GM13976 (cell line): ENCODE data around the gene PPIF.
A peak's percentile ranks its signal among the peaks of the same experiment; 100 is the strongest.

Experiments used
- DNase-seq: peaks from one replicate; pipeline ENCODE4 v3.0.0; 2012; ENCODE audit warnings: low spot score
- in situ Hi-C: fragments of 300-500 bp; cut with MboI; formaldehyde crosslinking; loops from one replicate; pipeline ENCODE4 v1.12.0; 2022; ENCODE audit warnings: low sequenced_read_pairs, mixed read lengths, inconsistent platforms; ENCODE audit not compliant: unreplicated experiment
- TF ChIP-seq, protein P1 (sequence below): IDR thresholded peaks from 2 replicates; pipeline ENCODE4 v1.5.1; 2012; ENCODE audit warnings: borderline replicate concordance, mild to moderate bottlenecking; ENCODE audit not compliant: insufficient read depth; ENCODE audit errors: extremely low read depth, missing control alignments, control extremely low read depth

PPIF gene

DNA sequence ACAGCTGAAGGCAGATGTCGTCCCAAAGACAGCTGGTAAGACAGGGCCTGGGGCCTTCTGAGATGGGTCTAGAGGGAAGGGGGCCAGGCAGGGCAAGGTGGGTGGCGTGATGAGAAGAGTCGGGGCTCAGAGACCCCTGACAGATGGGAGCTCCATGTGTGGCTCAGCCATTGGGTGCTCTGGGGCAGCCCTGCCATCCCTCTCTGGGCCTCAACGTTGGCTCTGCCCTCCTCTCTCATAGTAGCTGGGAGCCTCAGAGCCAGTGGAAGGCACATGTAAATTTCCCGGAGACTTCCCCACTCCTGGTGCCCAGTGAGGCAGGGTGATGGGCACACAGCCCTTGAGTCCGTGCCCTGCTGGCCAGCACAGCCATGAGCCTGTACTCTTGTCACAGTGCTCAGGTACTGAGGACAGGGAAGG, 1.8 kb downstream of the PPIF start:
- in situ Hi-C loops, result no loop called here
- DNase-seq, result peak; percentile 8
- TF ChIP-seq, protein P1, sequence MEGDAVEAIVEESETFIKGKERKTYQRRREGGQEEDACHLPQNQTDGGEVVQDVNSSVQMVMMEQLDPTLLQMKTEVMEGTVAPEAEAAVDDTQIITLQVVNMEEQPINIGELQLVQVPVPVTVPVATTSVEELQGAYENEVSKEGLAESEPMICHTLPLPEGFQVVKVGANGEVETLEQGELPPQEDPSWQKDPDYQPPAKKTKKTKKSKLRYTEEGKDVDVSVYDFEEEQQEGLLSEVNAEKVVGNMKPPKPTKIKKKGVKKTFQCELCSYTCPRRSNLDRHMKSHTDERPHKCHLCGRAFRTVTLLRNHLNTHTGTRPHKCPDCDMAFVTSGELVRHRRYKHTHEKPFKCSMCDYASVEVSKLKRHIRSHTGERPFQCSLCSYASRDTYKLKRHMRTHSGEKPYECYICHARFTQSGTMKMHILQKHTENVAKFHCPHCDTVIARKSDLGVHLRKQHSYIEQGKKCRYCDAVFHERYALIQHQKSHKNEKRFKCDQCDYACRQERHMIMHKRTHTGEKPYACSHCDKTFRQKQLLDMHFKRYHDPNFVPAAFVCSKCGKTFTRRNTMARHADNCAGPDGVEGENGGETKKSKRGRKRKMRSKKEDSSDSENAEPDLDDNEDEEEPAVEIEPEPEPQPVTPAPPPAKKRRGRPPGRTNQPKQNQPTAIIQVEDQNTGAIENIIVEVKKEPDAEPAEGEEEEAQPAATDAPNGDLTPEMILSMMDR, result no peak

DNA sequence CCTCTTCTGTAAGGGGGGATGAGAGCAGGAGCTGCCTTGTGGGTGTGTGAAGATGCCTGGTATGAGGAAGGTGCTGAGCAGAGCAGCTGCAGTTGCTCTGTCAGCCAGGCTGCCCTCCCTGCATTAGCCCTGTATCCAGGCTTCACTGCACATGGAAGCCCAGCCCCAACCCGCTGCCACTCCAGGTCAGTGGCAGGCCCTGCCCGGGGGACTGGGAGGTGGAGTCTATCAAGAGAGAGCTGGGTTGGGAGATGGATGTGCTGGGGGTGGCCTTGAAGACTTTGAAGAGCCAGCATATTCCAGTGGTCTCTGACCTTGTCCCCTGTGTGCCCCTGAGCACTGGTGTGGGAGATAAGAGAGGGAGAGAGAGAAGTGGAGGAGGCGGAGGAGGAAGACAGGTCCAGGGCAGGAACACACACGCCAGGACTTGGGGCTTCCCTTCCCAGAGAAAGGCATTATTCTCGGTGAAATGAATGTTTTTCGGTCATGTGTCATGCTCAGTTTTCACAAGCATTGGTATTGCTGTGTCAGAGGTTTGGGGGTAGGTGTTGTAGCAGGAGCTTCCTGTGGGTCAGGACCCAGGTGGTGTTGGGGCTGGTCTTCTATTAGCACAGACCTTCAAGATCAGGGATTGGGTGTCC, 2.6 kb downstream of the PPIF start:
- in situ Hi-C loops, result no loop called here
- DNase-seq, result peak; percentile 12
- TF ChIP-seq, protein P1, result no peak

DNA sequence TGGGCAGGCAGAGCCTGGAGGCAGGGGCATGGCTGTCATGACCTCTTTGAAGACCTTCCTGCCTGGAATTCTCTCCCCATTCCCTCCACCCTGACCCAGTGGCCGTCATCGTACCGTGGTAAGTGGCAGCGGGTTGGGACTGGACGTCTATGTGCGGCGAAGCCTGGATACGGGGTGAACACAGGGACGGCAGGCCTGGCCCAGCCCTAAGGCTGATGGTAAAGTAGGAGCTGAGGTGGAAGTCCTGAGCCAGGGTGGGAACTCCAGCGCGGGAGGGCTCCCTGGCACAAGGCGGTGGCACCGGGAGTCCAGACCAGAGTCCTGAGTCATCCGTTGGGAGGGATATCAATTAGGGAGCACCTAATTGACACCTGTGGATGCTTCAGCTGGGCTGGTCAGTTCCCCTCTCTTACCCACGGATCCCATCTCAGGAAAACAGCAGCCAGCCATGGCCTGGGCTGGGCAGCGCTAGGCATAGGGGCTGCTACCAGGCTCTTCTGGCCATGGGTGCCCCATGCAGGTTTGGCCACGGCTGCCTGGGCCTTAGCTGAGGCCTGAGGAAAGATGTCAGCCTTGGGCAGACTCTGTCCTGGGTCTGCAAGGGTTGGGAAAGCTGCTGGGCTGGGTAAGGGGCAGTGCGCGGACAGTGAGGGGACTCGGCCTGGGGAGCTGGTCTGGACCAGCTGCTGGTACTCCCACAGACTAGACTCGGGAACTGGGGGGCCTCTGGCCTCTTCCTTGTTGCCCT, 3.3 kb downstream of the PPIF start:
- TF ChIP-seq, protein P1, result no peak
- in situ Hi-C loops, result no loop called here

DNA sequence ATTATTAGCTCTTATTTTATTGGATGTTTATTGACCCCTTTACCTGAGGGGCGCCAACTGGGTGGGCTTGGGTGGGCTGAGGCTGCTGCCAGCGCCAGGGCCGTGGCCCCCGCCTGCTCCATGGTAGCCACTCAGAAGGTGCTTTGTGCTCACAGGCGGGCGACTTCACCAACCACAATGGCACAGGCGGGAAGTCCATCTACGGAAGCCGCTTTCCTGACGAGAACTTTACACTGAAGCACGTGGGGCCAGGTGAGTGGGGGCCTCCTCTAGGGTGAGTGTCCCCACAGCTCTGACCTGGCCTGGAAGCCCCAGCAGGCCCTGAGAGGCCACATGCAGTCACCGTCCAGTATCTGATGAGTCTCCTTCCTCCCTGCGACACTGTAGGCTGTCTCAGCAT, 4.1 kb downstream of the PPIF start:
- DNase-seq, result peak; percentile 7
- in situ Hi-C loops, result no loop called here
- TF ChIP-seq, protein P1, result no peak

More for the DNA sequence above, 3.3 kb downstream of the PPIF start:
- DNase-seq, result peak; percentile 9

DNA sequence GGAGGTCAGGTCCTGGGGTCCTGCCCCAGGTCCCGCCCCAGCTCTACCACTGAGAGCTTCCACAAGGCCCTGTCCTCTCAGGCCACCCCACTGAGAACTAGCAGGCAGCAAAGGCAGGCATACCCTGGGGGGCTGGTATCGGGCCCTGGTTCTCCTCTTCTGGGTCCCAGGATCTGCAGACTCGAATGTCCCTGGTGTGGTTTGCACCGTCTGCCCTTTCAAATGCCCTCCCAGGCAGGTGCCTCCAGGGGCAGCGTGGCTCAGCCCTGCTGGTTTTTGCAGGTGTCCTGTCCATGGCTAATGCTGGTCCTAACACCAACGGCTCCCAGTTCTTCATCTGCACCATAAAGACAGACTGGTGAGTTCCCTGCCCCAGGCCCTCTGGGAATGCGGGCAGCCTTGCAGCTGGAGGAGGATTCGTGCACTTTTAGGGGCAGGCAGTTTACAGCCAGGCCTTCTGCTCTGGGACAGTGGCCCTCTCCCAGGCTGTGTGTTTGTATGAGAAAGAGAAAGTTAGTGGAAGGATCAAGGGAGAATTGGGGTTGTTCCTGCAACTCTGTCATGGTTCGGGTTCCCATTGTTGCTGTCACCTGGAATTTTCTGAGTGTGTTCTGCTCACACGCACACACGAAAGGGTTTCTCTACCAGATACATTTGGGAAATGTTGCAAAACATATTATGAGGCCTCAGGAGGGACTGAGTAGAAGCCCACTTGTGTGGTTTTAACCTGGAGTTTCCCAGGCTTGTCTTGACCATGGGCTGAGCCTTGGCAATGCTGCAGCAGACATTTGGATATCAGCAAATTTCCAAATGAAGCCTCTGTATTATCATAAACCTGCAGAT, 5.0 kb downstream of the PPIF start:
- DNase-seq, result peak; percentile 10
- TF ChIP-seq, protein P1, result no peak
- in situ Hi-C loops, result no loop called here

DNA sequence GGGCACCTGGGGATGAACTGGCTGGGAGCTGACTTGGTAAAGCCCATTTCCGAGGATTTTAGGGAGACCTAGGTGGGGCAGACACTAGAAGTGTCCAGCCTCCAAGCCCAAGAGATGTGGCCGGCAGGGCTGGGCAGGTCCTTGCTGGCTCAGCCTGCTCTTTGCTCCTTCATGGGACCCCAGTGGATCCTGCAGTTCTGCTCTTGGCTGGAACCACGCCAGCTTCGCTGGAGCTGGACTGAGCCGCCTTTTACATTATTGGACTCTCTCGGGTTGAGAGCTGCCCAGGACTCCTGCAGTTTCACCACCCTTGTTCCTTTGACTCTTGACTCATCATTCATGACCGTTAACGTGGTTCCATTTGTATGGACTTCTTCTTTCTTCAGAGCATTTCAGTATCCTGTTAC, 5.7 kb downstream of the PPIF start:
- in situ Hi-C loops, result no loop called here
- no peak for DNase-seq
- TF ChIP-seq, protein P1, result no peak
